DMS 273 (cell line): ENCODE measurements around the gene WNT5A.

Experiments
- DNase-seq: peaks from one replicate; lab custom pipeline; 2025; ENCODE audit not compliant: unreplicated experiment; lab: John Stamatoyannopoulos, UW

Gene WNT5A

DNA sequence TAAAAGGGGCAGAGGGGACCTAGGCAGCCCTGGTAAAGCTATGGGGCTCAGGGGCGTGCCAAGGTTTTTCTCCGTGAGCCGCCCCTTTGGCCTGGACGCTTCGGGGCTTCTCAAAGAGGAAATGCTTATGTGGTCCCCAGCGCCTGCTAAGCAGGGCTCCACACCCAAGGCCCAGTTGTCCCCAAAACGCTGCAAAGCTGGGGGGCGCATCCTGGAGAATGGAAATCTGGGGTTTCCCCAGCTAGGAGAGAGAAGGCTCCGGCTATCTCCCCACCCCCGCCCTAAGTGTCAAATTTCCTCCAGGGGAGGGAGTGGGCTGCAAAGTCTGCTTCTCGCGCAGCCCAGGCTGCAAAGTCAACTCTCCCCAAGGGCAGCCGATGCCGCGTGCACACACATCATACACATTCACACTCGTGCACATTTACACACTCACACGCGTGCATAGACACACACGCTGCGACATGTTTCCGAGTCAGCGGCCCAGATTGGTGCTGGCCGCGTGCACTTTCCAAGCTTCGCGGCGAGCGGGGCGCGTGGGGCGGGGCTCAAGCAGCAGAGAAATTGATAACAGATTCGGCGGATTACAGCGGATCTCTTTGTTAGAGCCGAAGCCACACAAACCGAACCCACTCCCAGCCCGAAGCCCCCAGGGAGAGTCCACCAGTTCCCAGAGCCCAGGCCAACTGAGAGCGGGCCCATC lies 4.5 kb downstream of the WNT5A start:
- no peak for DNase-seq

GRCh38 chr3:55481744-55482495 lies 5.2 kb downstream of the WNT5A start:
- peak; percentile 16 for DNase-seq

- DNase-seq: peak; percentile 63
These were observed 6.0 kb downstream of the WNT5A start for GRCh38 chr3:55480911-55481743.

- DNase-seq: no peak
These were observed 9.5 kb downstream of the WNT5A start for GRCh38 chr3:55477306-55478303.

- DNase-seq: no peak
These were observed 10.6 kb downstream of the WNT5A start for GRCh38 chr3:55476515-55476914.

- no peak for DNase-seq
These were observed 12.9 kb downstream of the WNT5A start for GRCh38 chr3:55474213-55474632.

DNA sequence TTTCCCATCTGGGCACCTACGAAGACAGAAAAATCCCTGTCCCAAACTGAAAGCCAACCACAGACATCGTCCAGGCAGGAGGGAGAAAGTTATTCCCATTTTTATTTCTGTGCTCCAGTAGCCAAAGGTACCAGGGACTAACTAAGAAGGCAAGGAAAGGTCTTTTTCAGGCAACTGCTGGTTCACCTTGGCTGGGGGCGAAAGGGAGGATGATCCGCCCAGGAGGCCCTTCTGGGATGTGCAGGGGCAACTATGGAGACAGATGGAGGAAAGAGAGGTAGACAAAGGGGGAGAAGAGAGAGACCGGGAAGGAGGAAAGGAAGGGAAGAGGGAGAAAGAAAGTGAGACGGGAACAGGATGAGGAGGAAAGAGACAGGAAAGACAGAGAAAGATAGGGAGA lies 13.3 kb downstream of the WNT5A start:
- DNase-seq: no peak

GRCh38 chr3:55471522-55472280 lies 15.4 kb downstream of the WNT5A start:
- DNase-seq: no peak

DNA sequence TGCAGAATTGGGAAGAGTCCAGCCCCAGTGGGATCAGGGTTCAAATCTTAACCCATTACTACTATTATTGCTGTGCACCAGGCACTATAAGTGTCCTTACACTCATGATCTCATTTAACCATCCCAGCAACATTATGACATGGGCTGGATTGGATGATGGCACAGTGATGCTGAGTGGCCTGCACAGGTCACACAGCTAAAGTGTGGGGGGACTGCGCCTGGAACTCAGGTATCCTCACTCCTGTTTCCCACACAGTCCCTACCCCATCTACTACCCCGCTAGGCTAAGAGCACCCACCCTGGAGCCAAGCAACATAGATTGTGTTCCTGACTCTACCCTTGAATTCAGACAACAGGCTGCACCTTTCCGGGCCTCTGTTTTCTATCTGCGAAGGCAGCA lies 16.0 kb downstream of the WNT5A start:
- no peak for DNase-seq

DNA sequence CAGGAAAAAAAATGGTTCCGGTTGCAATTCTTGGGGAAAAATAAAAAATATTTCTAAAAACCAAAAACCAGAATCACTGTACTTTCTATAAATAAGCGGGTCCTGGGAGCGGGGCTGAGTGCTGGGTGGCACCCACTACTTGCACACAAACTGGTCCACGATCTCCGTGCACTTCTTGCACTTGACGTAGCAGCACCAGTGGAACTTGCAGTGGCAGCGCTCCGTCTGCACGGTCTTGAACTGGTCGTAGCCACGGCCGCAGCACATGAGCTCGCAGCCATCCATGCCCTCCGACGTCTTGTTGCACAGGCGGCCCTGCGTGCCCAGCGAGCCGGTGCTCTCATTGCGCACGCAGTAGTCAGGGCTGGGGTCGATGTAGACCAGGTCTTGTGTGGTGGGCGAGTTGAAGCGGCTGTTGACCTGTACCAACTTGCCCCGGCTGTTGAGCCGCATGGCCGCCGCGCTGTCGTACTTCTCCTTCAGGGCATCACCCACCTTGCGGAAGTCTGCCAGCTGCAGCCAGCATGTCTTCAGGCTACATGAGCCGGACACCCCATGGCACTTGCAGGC lies 17.1 kb downstream of the WNT5A start:
- no peak for DNase-seq

DNA sequence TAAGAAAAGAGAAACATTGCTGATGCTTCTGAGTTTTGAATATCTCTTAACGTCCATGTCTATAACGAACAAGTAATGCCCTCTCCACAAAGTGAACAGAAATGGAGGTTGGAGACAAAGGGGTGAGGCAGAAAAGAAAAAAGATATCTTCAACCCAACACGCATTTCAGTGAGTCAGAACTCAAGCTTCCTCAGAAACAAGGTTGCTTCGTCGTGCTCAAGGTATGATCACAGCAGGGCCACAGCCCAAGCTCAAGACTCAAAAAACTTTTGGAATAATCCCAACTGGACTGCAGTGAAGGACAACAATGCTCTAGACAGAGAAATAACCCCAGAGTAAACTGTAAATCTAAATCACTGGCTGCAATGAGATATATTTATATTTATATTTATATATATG lies 18.9 kb downstream of the WNT5A start:
- DNase-seq: no peak

DNA sequence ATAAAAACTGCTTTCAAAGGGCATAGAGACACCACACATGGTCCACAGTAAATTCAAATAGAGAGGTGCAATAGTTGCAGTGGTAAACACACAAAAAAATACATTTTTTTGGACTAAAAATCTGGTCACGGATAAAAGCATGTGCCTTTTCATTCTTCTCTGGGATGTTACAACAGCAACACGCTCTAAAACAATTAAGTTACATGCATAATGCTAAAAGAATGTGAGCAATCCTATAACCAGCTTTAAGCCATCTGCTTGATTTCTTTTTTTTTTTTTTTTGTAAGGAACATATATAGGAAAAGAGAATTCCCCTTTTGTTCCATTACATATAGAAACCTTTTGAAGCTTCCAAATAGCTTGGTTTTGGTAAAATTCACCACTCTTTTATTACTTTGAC lies 20.0 kb downstream of the WNT5A start:
- DNase-seq: no peak

GRCh38 chr3:55466526-55466925 lies 20.6 kb downstream of the WNT5A start:
- no peak for DNase-seq

- no peak for DNase-seq
These were observed 25.2 kb downstream of the WNT5A start for GRCh38 chr3:55461896-55462295.

GRCh38 chr3:55459838-55460237 lies 27.3 kb downstream of the WNT5A start:
- DNase-seq: no peak

- DNase-seq: no peak
These were observed 28.8 kb downstream of the WNT5A start for GRCh38 chr3:55458181-55458790.

GRCh38 chr3:55455915-55456314 lies 31.2 kb downstream of the WNT5A start:
- no peak for DNase-seq

DNA sequence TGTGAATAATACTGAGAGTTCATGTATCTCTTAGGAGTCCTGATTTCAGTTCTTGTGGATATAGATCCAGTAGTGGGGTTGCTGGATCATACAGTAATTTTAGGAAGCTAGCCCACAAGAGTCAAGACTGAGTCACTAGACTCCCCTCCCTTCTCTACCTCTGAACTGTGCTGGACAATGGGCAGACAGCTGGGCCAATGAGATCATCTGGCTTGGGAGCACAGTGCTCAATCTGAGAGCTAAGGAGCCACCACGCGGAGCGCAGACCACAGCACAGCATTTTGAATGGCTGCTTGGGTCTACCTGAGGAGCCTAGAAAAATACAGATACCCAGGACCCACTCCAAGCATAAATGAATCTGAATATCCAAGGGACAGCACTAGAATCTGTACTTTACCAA lies 32.5 kb downstream of the WNT5A start:
- no peak for DNase-seq

DNA sequence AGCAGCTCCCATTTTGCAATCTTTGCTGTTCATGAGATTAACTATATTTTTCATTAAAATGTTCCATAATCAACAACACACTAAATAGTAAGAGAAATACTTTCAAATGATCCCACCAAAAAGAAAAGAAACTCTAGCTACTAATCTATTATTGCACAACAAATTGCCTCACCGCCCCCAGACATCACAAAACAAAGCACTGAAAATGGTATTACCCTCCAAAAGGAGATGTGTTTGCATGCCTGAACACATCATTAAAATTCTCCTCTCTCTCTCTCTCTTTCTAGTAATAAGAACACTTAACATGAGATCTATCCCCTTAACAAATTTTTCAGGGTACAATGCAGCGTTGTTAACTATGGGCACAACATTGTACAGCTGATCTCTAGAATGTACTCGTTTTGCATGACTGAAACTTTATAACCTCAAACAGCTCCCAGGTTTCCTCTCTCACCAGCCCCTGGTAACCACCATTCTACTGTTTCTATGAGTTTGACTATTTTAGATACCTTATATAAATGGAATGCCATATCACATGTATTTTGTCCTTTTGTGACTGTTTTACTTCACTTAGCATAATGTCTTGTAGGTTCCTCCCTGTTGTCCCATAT lies 33.1 kb downstream of the WNT5A start:
- DNase-seq: no peak
